Renal cortex interstitium (tissue), 11 donors: Measurements from ENCODE around the gene BUB1B. TPM values are rescaled to one million over a fixed set of nuclear protein-coding genes. Genes with fewer than 3 reads are reported as not detected.

Experiments used
- DNase-seq, 11 donors: peaks; one replicate each; pipeline ENCODE4 v3.0.0-alpha.2; 2013; ENCODE audit warnings: low read depth in 9 of 11, low spot score in 4 of 11; ENCODE audit errors: extremely low read depth in 1 of 11
- polyA plus RNA-seq, 3 donors: library from polyadenylated mRNA; unstranded; fragments of 120-200 nt; gene quantifications; one replicate each; pipeline ENCODE4 v1.2.1, GENCODE V29; 2013; ENCODE audit not compliant: insufficient read length in 3 of 3

Gene BUB1B
- polyA plus RNA-seq, 3 donors: 28.0 to 40.1 (median 30.7) TPM

DNA sequence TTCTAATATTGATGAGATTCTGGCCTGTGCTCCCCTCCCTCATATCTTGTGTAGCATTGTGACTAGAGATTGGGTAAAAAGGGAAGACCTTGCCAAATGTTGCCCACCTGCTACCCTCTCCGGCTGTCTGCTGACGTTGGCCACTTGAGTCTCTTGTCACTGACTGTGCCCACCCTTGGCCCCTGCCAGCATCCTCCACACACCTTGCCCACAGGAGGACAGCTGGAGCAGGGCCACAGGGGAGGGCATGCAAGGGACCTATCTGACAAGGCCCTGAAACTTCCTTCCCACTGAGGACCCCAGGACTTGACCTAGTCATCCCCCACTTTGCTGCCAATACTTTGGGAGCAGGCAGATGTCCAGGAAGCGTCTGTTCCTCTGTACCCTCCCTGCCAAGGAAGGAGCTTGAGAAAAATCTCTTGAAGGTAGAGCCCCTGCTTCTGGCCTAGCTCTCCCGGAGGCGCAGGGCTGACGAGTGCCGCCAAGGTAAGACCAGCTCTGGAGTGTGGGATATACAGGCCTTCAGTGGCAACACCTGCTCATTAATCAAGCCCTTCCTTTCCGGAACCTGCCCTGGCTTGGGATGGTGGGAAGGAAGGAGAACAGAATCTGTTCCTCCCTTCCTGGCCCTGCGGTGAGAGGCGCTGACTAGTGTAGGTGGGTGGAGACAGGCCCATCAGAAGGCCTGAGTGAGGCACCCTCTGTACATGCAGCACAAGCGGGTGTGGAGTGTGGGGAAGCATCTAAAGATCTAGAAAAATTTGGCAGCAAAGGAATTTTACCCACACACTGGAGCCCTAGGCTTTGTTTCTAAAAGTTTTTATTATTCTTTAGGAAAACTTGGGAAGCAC is 73.1 kb downstream of the BUB1B start:
- DNase-seq: no peak

DNA sequence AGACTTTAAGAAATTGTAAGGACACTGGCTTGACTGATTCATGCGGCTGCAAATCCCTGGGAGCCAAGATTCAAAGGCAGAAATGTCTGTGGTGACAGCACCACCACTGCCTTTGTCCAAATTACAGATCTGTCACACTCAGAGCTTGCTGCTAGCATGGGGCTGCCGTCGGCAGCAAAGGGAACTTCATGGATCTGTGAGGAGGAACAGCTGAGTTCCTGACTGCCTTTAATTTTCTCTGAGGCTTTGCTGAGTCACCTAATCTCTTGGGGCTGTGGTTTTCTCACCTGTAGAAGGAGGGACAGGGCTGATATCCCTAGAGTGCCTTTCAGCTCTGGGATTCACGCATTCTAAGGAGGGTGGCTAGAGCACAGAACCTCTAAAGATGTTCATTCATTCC is 73.9 kb downstream of the BUB1B start:
- no peak for DNase-seq

DNA sequence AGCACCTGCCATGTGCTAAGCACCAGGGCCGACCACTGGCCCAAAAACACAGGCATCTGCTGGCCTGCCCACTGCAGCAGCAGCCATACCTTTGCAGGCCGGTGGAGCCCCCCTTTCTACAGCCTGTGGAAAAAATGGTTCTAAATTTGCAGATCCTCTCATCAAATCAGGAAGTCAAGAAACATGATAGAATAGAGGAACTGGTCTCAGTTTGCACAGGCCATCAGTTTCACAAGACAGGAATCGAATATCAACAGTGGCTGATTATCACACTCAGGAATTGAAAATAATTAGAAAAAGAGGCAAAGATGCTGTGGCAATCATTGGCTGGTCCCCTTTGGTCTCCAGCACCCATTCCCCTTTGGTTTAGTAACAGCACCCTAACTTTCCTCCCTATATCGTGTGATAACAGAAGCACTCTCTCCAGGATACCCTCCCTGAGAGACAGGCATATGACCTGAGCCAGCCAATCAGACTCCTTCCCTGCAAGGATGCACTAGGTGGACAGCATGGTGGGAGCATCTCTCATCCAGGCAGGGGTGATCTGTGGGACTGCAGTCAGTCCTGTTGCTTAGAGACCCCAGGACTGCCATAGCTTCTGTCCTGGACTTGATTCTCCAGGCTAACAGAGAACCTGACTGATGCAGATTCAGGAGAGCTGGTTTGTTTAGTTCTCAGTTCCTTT is 74.5 kb downstream of the BUB1B start:
- no peak for DNase-seq

DNA sequence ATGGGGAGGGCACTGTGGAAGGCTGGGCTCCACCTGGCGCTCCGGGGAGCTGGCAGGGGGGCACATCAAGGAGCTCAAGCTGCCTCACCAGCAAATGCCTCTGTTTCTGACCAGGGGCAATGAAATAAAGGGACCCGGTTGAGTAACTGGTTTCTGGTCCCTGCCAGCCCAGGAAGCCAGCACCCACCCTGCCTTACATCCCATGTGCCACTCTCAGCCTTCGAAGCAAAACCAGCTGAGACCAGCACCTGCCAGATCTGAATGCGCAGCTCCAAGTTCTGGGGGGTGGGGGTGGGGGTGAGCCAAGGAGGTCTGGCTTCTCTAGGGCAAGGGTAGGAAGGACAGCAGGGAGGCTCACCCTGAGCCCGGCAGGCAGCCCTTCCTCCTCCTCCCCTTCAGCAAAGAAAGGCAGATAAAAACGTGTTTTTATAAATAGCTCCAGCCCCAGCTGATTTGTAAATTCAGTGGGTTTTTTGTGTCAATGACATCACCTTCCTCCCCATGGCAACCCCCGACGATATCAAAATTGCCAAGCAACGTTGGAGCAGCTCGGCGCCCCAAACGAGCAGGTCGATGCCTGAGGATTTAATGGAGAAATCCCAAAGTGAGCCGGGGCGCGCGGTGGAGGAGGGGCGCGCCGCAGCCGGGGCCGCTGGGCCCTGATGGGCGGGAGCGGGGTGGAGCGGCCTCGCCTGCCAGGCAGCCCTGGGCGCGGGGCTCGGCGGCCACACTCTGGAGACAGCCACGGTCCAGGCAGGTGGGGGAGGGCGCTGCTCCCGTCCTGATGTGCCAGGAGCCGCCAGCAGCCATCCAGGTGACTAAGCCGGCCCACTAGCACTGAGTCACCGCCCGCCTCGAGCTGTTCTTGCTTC is 77.9 kb downstream of the BUB1B start, which contains the start of gene PAK6:
PAK6 (plus strand) TSS at position 532 of the 872 bp plus-strand sequence. CDS start 25,723 bp downstream, outside the sequence.
- peak in 7 of 11 donors; percentile 27 to 57 (median 43) for DNase-seq

DNA sequence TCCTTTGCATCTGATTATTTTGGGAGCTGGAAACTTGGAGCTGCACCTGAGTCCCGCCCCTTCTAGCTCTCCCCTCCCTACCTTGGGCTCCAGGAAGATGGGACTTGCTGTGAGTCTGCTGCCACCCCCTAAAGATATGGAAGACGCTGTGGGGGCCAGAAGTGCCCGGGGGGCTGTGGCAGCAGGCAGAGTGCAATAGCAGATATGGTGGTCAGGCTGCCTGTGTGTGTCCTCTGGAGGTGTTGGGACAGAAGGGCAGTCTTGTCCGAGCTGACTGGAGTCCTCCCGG is 78.5 kb downstream of the BUB1B start:
- no peak for DNase-seq

DNA sequence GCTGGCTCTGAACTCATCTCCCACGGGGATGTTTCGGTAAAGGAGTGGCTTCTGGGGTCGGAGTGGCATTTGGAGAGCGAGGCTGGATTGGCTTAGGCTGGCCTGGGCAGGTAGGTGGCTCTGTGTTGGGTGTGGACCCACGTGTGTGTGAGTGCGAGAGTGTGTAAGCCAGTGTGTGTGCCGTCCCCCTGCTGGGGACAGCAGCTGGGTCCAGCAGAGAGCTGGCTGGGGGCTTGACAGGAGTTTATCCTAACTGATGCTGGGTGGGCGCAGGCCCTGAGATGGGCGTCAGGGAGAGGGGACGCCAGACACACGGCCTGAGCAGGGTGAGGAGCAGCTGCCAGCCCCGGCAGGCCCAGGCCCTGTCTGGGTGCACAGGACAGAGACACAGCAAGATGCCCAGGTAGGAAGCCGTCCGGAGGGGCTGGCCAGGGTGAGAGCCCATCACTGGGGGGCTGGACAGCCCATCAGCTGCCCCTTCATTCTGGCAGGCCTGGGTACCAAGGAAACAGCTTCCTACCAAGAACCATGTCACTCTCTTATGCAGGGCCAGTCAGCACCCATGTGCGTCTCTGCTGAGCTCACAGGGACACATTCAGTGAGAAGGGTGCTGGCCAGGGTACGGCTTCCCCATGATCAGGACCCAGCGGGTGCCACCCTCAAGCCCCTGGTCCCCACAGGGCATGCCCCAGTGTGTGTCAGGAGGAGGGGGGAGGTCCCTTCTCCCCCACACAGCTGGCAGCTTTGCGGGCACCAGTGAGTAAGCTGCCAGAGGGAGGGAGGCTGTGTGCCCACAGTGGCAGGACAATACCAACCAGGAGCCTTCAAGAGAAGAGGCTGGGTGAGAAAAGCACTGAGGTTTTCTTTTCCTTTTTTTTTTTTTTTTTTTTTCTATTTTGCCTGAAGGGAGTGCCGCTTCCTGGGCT is 79.1 kb downstream of the BUB1B start:
- DNase-seq: no peak

DNA sequence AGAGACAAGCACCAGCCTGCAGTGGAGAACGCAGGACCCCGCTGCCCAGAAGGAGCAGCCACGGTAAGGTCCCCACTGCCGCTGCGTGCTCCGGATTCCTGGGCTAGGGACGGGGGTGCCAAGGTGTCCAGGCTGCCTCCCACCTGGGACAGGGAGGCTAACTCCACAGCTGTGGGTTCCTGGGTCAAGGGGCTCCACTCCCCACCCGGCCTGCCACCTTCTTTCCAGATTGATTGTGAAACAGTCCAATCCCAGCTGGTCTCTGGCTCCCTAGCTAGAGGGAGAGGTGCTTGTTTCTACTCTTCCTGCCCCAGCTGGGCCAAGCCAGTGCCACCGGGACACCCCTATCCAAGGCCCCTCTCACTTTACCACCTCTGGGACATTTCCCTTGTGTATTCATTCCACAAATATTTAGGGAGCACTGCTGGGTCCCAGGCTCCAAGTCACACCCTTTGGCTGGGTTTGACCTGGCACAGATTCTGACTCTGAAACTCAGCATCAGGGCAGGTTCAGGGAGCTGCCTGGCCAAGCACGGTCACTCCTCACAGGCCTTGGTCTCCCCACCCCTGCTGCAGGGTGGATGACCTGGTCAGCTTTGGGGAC is 79.9 kb downstream of the BUB1B start:
- no peak for DNase-seq

DNA sequence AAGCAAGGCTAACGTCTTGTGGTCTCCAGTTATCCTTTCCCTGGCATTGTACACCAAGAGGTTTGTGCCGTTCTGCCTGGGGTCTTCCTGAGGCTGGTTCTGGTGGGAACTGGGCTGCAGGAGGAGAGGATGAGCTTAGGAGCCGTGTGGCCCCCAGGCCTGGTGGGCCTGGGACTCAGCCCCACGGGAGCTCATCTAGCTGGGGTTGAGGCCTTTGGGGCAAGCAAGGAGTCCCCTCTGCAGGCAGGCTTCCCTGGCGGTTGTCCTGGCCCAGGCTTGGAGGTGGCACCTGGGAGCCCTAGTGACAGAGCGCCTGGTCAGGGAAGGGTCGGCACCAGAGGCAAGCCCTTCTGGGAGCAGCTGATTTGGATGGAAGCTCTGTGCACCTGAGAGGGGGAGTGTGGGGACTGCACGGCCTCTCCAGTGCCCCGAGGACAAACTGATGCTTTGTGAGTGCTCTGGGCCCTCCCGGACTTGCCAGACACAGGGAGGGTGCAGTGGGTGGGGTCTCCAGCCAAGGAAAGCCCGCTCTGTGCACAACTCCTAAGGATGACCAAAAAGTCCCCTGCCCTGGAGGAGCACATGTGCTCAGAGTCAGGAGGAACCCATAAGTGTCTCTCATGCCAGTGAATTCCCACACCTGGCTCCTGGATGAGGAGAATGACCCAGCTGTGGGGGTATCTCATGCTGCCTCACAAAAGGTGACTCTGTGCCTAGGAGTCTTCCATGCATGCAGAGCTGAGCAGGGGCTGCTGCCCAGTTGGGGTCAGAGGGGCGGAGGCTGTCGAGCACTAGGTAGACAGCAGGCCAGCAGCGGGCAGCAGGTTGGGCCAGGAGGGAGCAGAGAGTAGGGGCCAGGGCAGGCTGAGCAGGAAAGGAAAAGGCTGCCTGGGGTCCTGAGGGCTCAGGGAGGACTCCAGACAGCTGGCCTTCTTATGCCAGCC is 80.7 kb downstream of the BUB1B start:
- no peak for DNase-seq

DNA sequence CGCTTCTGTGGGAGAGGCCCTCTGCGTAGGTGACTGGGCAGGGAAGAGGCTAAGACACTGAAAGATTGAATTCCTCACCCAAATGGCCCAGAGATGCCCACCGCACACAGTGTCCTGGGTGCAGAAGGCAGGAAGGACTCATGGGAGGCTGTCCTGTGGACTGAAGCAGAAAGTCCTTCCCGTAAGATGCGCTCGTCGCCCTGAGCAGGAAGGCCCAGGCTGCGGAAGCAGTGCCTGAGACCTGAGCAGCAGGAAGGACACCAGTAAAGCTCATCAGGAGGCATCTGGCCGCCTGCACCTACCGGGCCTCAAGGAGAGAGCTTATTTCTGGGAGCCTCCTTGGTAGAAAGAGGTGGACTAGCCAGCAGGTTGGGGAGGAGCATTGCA is 81.3 kb downstream of the BUB1B start:
- no peak for DNase-seq

DNA sequence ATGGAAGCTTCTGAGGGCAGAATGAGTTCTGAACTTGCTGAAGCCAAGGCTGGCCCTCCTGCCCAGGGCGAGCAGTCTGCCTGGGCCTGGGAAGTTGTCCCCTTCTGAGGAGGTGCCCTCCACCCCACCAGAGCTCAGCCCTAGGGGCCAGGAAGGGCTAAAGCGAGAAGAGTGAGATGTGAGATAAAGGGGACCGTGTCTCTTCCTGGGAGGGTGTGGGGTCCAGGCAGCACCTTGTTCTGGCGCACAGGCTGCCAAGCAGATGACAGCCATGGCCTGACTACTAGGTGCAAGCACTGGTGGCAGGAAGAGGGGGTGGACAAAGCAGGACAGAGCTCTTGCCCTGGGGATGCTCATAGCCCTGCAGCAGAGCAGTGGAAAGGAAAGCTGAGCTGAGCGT is 81.7 kb downstream of the BUB1B start:
- no peak for DNase-seq

DNA sequence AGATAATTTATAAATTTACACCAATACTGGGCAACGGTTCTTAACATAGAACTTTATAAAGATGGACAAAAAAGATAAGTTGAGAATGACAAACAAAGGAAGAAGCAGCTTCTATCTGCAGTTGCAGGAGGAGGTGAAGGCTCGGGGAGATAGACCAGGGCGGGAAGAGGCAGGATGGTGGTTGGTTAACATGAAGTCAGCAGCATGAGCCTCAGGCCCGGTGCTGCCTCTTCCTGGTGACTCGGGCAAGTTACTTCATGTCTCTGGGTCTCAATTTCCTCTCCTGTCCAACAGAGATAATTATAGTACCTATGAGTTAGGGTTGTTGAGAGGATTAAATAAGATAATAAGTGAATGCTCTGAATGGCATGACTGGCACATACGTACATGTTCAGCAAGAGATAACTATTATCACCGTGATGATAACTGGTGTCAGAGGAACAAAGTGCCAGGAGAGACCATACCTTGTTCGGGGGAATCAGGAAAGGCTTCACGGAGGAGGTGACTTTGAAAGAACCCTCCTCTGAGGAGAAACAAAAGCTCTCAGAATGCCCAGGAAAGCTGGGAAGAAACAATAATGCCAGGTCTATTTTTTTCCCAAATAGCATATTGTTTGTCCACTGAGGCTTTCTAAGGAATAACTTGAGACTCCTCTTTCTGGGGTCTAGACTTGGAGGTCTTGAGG is 82.4 kb downstream of the BUB1B start:
- no peak for DNase-seq

DNA sequence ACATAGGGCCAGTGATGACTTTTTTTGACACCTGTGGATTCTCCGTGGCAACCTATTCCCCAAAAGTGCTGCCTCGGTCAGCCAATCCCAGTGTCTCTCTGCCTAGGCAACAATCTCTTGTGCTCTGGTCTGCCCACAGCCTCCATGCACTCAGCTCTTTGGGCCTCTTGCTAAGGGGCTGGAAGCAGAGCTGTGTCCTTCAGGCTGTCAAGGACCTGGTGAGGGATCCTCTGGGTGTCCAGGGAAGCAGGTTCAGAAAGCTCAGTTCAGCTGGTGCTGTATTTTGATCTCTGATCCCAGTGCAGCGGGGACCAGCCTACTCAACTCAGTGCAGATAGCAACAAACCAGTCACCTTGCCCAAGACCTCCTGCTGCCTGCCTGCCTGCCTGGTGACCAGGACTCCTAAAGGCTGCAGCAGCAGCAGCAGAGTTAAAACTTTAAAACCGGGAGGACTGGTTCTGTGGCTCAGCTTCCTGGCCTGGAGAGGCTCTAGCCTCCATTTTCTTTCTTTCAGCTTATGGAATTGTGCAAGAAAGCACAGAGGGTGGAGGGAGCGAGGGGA is 84.2 kb downstream of the BUB1B start:
- DNase-seq: peak in 4 of 11 donors; percentile 22 to 56 (median 39)

DNA sequence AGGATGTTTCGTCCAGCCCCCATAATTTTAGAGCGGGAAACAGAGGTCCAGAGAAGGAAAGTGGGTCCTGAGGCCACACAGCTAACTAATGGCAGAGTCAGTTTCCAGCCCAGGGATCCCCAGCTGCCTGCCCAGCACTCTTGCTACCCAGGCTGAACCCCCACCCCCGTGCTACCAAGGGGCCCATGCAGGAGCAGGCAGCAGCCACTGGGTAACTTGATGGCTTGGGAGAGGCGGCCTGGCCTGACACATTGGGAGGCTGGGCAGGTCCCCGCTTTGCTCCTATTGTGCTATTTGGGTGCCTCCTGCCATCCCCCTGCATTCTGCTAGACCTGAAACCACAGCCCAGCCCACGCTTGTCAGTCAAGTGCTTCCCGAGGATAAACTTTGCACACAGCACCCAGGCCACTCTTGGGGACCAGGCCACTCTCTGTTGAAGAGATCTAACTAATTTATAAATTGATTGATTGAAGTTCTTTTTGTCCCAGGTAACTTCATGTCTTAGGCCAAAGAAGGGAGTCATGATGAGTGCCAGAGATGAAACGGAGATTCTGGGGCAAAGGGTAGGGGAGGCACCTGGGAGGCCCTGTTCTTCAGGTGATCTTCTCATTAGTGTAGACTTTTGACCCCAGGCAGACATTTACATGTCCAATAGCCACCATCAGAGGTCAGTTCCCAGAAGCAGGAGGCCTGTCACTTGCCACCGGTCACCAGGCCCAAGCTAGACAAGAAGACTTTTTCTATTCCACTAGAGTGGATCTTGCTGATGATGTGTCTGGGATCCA is 85.0 kb downstream of the BUB1B start:
- no peak for DNase-seq

DNA sequence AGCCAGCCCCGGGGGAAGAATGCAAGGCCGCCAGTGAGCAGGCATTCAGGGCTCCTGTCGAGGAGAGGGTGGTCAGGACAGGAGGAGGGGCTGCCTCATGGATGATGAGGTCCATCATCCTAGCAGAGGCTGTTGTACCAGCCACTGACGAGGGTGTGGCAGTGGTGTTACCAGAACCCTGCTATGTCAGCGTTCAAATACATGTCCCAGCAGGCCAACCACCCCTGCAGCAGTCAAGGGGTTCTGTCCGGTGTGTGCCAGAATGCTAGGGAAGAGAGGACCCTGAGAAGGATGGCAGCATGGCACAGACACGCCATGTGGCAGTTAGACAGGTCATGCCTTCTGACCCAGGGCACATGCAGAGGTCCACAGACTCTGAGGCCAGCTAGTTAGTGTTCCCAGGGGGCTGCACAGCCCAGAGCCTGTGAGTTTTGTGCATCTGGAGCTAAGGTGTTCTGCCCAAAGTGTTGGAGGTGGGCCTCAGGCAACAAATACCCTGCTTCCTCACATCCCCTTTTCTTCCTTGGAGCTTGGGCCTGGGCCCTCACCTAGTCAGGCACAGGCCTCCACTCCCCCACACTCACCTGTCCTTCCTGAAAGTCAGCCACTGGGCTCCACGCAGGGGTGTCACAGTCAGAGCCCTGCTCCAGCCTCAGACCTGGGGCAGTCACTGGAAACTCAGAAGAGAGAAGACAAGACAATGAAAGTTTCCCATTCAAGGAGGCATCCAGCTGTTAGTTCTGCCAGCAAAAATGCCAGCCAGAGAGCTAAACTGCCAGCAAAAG is 85.8 kb downstream of the BUB1B start:
- no peak for DNase-seq

DNA sequence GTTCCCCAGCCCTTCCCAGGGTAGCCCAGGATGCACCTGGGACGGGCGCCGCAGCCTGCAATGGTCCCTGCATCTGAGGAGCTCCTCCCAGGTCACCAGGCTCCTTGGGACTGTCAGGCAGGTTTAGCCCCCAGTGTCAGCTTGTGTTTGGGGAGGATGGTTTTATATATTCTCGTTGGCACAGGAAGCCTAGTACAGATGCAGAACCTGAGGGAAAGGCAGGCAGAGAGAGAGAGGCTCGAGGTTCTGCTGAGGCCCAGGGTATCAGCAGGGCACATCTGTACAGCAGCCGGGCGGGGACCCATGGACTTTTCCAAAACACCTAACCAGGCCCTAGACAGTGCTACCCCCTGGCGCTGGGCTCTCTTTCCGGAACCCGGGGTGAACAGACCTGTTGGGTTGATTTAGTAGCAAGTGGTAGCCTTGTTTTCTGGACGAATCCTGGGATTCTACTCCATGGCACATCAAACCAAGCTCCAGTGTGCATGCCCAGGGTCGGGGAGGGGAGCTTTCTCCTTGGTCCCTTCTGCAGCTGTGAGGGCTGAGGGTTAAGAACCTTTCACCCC is 86.6 kb downstream of the BUB1B start:
- no peak for DNase-seq
